Measurements from ENCODE around the gene CHN2. TPM values are rescaled to one million over a fixed set of nuclear protein-coding genes. Genes with fewer than 3 reads are reported as not detected.

CHN2 gene
- total RNA-seq, 1 experiment from 2014 or later, result 2.1 TPM

DNA sequence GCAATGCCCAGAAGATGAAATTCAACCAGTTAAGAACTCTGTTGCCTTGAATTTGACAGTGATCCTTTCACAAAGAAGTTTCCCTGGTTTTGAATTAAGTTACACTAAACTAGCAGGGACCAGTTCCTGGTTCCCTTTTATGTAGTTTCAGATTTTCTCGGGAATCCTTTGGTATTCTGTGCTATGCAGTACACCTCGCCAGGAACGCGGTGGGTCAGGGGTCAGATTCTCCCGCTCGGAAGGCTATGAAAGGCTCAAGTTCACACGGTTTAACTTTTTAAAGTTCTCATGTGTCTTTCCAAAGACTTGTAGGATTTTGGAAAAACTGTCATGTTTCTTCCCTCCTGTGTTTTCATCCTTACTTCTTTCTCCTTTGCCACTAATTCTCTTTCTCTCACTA, 264.4 kb downstream of the CHN2 start:
- H3K9me2 ChIP-seq (ENCODE audit: insufficient read depth), result no peaks in the 10 kb centered on the region
- DNase-seq (ENCODE audit: low read depth, low spot score) (no peak), ATAC-seq (no peak)
- RAD21 ChIA-PET (ENCODE audit: low non-redundant PET in 1 of 2, low total read pairs in 2 of 2, uncharacterized antibody in 2 of 2, unreplicated experiment in 2 of 2), result no interaction called here
- H3K9me3 ChIP-seq (ENCODE audit: control insufficient read depth in 1 of 2, insufficient read depth in 1 of 2, low read depth in 1 of 2, low read length in 2 of 2), result no peaks in the 10 kb centered on the region
- H3K4me1 ChIP-seq (ENCODE audit: control insufficient read depth in 1 of 2, insufficient read depth in 2 of 2, low read length in 2 of 2), result peaks cover 4 to 8% of the 10 kb centered on the region in 2 experiments; a peak in 2 of 4 replicates
- no peak overlapping the region for H3K27ac ChIP-seq (ENCODE audit: low read depth, low read length)
- H4K20me1 ChIP-seq (ENCODE audit: insufficient read depth), result no peaks in the 10 kb centered on the region
- CTCF ChIA-PET, result no interaction called here
- intact Hi-C loops (cut with micrococcal nuclease), result no loop called here
- no peak overlapping the region for H3K9ac ChIP-seq (ENCODE audit: low read length)
- no peak overlapping the region for H3K4me3 ChIP-seq (replicated peaks in 1 of 2; ENCODE audit: low read depth in 1 of 2, low read length in 2 of 2)
- H3K36me3 ChIP-seq (ENCODE audit: control insufficient read depth in 1 of 2, insufficient read depth in 2 of 2, low read length in 2 of 2), result no peaks in the 10 kb centered on the region
- BruUV-seq (replicated peaks), result no TSS peak
- no peaks in the 10 kb centered on the region for H3K79me2 ChIP-seq (ENCODE audit: insufficient read depth, low read length)
- TF ChIP-seq RAD21 (IDR thresholded peaks at IDR 0.05; ENCODE audit: low read depth) (no peak), ELF1 (IDR thresholded peaks at IDR 0.05; ENCODE audit: borderline replicate concordance, low read depth) (no peak), CBX3 (IDR thresholded peaks at IDR 0.05; ENCODE audit: low read depth) (no peak), JUND (IDR thresholded peaks at IDR 0.05) (no peak), CEBPB (IDR thresholded peaks at IDR 0.05; ENCODE audit: low read depth) (no peak), ZFX (IDR thresholded peaks at IDR 0.05) (no peak), SRF (IDR thresholded peaks at IDR 0.05; ENCODE audit: low read depth) (no peak), POLR2AphosphoS5 (IDR thresholded peaks at IDR 0.05; ENCODE audit: low read depth, low read length) (no peak), ZNF274 (IDR thresholded peaks at IDR 0.05; ENCODE audit: low read depth, low read length) (no peak), YY1 (IDR thresholded peaks at IDR 0.05; ENCODE audit: extremely low read depth, insufficient replicate concordance, low read depth, low read length) (no peak), SIN3A (IDR thresholded peaks at IDR 0.05; ENCODE audit: low read depth) (no peak), SP1 (IDR thresholded peaks at IDR 0.05; ENCODE audit: low read depth) (no peak), FOSL1 (IDR thresholded peaks at IDR 0.05; ENCODE audit: low read depth) (no peak), EGR1 (IDR thresholded peaks at IDR 0.05; ENCODE audit: low read depth) (no peak)
- TF ChIP-seq, protein P1, sequence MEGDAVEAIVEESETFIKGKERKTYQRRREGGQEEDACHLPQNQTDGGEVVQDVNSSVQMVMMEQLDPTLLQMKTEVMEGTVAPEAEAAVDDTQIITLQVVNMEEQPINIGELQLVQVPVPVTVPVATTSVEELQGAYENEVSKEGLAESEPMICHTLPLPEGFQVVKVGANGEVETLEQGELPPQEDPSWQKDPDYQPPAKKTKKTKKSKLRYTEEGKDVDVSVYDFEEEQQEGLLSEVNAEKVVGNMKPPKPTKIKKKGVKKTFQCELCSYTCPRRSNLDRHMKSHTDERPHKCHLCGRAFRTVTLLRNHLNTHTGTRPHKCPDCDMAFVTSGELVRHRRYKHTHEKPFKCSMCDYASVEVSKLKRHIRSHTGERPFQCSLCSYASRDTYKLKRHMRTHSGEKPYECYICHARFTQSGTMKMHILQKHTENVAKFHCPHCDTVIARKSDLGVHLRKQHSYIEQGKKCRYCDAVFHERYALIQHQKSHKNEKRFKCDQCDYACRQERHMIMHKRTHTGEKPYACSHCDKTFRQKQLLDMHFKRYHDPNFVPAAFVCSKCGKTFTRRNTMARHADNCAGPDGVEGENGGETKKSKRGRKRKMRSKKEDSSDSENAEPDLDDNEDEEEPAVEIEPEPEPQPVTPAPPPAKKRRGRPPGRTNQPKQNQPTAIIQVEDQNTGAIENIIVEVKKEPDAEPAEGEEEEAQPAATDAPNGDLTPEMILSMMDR (IDR thresholded peaks at IDR 0.05 in 2 of 3, conservative IDR thresholded peaks at IDR 0.05 in 1 of 3; ENCODE audit: borderline replicate concordance in 1 of 3, insufficient read depth in 1 of 3, low read depth in 2 of 3, low read length in 2 of 3), result no peak
- TF ChIP-seq, protein P2, sequence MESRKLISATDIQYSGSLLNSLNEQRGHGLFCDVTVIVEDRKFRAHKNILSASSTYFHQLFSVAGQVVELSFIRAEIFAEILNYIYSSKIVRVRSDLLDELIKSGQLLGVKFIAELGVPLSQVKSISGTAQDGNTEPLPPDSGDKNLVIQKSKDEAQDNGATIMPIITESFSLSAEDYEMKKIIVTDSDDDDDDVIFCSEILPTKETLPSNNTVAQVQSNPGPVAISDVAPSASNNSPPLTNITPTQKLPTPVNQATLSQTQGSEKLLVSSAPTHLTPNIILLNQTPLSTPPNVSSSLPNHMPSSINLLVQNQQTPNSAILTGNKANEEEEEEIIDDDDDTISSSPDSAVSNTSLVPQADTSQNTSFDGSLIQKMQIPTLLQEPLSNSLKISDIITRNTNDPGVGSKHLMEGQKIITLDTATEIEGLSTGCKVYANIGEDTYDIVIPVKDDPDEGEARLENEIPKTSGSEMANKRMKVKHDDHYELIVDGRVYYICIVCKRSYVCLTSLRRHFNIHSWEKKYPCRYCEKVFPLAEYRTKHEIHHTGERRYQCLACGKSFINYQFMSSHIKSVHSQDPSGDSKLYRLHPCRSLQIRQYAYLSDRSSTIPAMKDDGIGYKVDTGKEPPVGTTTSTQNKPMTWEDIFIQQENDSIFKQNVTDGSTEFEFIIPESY (IDR thresholded peaks at IDR 0.05; ENCODE audit: extremely low read depth, insufficient replicate concordance, low read length), result no peak
- TF ChIP-seq, protein P3, sequence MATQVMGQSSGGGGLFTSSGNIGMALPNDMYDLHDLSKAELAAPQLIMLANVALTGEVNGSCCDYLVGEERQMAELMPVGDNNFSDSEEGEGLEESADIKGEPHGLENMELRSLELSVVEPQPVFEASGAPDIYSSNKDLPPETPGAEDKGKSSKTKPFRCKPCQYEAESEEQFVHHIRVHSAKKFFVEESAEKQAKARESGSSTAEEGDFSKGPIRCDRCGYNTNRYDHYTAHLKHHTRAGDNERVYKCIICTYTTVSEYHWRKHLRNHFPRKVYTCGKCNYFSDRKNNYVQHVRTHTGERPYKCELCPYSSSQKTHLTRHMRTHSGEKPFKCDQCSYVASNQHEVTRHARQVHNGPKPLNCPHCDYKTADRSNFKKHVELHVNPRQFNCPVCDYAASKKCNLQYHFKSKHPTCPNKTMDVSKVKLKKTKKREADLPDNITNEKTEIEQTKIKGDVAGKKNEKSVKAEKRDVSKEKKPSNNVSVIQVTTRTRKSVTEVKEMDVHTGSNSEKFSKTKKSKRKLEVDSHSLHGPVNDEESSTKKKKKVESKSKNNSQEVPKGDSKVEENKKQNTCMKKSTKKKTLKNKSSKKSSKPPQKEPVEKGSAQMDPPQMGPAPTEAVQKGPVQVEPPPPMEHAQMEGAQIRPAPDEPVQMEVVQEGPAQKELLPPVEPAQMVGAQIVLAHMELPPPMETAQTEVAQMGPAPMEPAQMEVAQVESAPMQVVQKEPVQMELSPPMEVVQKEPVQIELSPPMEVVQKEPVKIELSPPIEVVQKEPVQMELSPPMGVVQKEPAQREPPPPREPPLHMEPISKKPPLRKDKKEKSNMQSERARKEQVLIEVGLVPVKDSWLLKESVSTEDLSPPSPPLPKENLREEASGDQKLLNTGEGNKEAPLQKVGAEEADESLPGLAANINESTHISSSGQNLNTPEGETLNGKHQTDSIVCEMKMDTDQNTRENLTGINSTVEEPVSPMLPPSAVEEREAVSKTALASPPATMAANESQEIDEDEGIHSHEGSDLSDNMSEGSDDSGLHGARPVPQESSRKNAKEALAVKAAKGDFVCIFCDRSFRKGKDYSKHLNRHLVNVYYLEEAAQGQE (IDR thresholded peaks at IDR 0.05; ENCODE audit: low read depth), result no peak
- H2AFZ ChIP-seq (ENCODE audit: low read depth, low read length, poor library complexity, severe bottlenecking), result no peak overlapping the region
- POLR2A ChIA-PET, result no interaction called here
- no peaks in the 10 kb centered on the region for H3K27me3 ChIP-seq (ENCODE audit: insufficient read depth, low read length)
- H3K4me2 ChIP-seq (ENCODE audit: low read length), result no peak overlapping the region

Measured in HCT116 (cell line).